Measurements from ENCODE around the gene IFT88.

IFT88 gene

DNA sequence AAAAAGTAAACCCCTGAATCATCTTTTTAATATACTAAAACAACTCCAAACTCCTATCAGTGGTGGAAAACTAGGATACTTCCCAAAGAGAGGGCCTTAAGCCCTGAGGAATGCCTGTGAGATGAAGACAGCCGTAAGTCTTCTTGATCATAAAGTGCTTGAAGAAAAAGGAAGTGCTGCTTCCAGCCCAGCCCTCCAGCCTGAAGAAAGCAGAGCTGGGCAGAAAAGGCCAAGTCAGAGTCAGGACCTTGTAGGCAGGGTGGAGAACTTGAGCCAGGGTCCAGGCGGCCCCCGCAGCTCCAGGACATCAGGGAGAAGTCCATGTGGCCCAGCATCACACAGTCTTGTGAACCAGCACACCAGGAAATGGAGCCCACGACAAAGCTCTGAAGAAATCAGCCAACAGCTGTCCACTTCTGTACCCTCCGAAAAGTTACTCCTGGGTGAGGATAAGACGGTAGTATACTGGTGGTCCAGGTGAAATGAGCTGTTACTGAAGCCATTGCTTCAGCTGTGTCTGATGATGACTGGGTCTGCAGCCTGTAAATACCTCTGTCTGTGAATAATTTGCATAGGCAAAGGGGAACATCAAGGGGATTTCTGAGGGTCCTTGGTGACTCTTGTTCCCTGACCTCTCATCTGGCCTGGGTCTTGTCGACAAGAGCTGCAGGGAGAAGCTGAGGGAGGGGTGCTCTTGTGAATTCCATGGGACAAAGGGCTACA is 22.6 kb upstream of the IFT88 start:
- no peak overlapping the region for H3K4me3 Mint-ChIP-seq
- peaks cover 22% of the 10 kb centered on the region for H3K4me1 Mint-ChIP-seq
- TF ChIP-seq, protein P1, sequence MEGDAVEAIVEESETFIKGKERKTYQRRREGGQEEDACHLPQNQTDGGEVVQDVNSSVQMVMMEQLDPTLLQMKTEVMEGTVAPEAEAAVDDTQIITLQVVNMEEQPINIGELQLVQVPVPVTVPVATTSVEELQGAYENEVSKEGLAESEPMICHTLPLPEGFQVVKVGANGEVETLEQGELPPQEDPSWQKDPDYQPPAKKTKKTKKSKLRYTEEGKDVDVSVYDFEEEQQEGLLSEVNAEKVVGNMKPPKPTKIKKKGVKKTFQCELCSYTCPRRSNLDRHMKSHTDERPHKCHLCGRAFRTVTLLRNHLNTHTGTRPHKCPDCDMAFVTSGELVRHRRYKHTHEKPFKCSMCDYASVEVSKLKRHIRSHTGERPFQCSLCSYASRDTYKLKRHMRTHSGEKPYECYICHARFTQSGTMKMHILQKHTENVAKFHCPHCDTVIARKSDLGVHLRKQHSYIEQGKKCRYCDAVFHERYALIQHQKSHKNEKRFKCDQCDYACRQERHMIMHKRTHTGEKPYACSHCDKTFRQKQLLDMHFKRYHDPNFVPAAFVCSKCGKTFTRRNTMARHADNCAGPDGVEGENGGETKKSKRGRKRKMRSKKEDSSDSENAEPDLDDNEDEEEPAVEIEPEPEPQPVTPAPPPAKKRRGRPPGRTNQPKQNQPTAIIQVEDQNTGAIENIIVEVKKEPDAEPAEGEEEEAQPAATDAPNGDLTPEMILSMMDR (IDR thresholded peaks at IDR 0.05) = no peak
- peak overlapping the region; percentile 45 for H3K27ac Mint-ChIP-seq
- H3K27me3 Mint-ChIP-seq (ENCODE audit: low read depth, poor library complexity) = peaks cover 9% of the 10 kb centered on the region
- H3K36me3 Mint-ChIP-seq (ENCODE audit: low read depth) = no peaks in the 10 kb centered on the region
- H3K9me3 Mint-ChIP-seq = no peaks in the 10 kb centered on the region
- DNase-seq = no peak

DNA sequence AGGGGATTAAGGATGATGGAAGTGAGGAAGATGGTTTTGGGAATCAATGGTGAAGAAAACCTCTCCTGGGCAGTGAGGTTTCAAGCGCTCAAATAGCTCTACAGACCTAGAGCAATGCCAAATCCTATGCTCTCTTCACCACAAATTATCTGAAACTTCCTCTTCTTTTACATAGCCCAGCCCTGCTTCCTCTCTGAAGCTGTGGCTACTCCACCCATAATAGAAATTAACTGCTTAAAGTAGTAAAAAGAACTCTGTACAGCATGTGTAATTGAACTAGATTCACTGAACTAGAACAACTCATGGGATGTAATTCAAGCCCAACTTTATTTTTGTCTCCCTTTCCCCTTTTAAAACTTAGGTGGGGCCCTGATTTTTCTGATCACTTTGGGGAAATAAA is 20.4 kb upstream of the IFT88 start:
- Mint-ChIP-seq H3K4me1 (peaks cover 28% of the 10 kb centered on the region), H3K9me3 (no peaks in the 10 kb centered on the region), H3K27me3 (ENCODE audit: low read depth, poor library complexity) (peaks cover 9% of the 10 kb centered on the region), H3K36me3 (ENCODE audit: low read depth) (no peaks in the 10 kb centered on the region), H3K27ac (no peak overlapping the region), H3K4me3 (no peak overlapping the region)
- TF ChIP-seq, protein P1 (IDR thresholded peaks at IDR 0.05) = no peak
- no peak for DNase-seq

- Mint-ChIP-seq H3K36me3 (ENCODE audit: low read depth) (no peaks in the 10 kb centered on the region), H3K4me3 (no peak overlapping the region), H3K4me1 (peaks cover 32% of the 10 kb centered on the region), H3K27ac (peak overlapping the region; percentile 29), H3K9me3 (no peaks in the 10 kb centered on the region), H3K27me3 (ENCODE audit: low read depth, poor library complexity) (peaks cover 9% of the 10 kb centered on the region)
- TF ChIP-seq, protein P1 (IDR thresholded peaks at IDR 0.05) = no peak
- DNase-seq = no peak
Observed at GRCh38 chr13:20547479-20547908, 19.5 kb upstream of the IFT88 start.

DNA sequence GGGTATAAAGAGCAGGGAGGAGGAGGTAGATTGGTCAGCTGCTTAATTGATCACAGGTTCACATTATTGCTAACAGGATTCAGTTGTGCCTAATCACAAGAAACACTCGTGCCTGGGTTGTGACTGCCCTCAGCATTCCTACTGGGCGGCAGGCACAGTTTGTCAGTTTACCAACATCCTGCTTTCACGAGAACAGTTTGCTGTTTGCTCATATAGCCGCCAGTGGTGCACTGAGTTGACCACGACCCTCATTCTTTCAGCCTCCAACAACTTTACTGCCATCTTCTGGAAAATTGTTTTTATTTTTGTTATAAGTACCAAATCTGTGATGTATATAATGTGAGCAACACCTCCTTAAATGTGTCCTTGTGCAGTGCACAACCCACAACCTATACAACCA is 16.2 kb upstream of the IFT88 start:
- TF ChIP-seq, protein P1 (IDR thresholded peaks at IDR 0.05) = no peak
- DNase-seq = no peak
- H3K27me3 Mint-ChIP-seq (ENCODE audit: low read depth, poor library complexity) = peaks cover 12% of the 10 kb centered on the region
- H3K4me3 Mint-ChIP-seq = no peak overlapping the region
- no peaks in the 10 kb centered on the region for H3K9me3 Mint-ChIP-seq
- H3K36me3 Mint-ChIP-seq (ENCODE audit: low read depth) = no peaks in the 10 kb centered on the region
- peaks cover 32% of the 10 kb centered on the region for H3K4me1 Mint-ChIP-seq
- no peak overlapping the region for H3K27ac Mint-ChIP-seq

DNA sequence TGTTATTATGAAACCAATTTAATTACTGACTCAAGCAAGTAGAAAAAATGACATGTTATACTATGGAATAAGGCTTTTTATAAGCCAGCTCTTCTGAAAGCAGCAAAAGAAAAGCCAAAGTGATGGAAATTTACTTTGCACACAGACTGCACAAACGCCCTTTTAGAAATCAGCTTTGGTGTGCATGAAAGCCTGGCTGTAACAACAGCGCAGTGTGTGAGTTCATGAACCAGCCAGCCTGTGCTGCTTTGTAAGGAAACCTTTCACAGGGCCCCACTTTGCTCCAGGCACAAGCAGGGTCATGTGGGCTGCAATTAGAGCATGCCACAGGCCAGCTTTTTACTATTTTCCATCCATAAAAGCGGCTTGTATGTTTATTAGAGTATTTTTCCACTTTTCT is 13.6 kb upstream of the IFT88 start:
- Mint-ChIP-seq H3K27me3 (ENCODE audit: low read depth, poor library complexity) (peaks cover 5% of the 10 kb centered on the region), H3K4me1 (peaks cover 21% of the 10 kb centered on the region), H3K4me3 (no peak overlapping the region), H3K36me3 (ENCODE audit: low read depth) (no peaks in the 10 kb centered on the region), H3K27ac (peak overlapping the region; percentile 82), H3K9me3 (no peaks in the 10 kb centered on the region)
- TF ChIP-seq, protein P1 (IDR thresholded peaks at IDR 0.05) = no peak
- no peak for DNase-seq

GRCh38 chr13:20558982-20559381 is 8.0 kb upstream of the IFT88 start:
- TF ChIP-seq, protein P1 (IDR thresholded peaks at IDR 0.05) = no peak
- H3K36me3 Mint-ChIP-seq (ENCODE audit: low read depth) = no peaks in the 10 kb centered on the region
- H3K27ac Mint-ChIP-seq = no peak overlapping the region
- peaks cover 8% of the 10 kb centered on the region for H3K9me3 Mint-ChIP-seq
- H3K27me3 Mint-ChIP-seq (ENCODE audit: low read depth, poor library complexity) = peaks cover 12% of the 10 kb centered on the region
- peaks cover 31% of the 10 kb centered on the region for H3K4me1 Mint-ChIP-seq
- H3K4me3 Mint-ChIP-seq = no peak overlapping the region
- no peak for DNase-seq
